Neuronal stem cell (in vitro differentiated cells): ENCODE measurements around the gene ACY1.

Source experiments
- DNase-seq: peaks from one replicate; pipeline ENCODE4 v3.0.0-alpha.2; 2013; ENCODE audit warnings: low spot score
- H2AFZ ChIP-seq: one replicate; pipeline ENCODE4 v1.6.1; 2013; ENCODE audit warnings: mild to moderate bottlenecking, low read length, inconsistent platforms
- H2AK5ac ChIP-seq: 2 replicates; pipeline ENCODE4 v1.6.1; 2013; ENCODE audit warnings: low read depth, mild to moderate bottlenecking, inconsistent platforms, low read length, moderate library complexity, mixed read lengths
- H2BK120ac ChIP-seq: 2 replicates; pipeline ENCODE4 v1.6.1; 2013; ENCODE audit warnings: low read depth, mild to moderate bottlenecking, inconsistent platforms, low read length, moderate library complexity, mixed read lengths
- H2BK12ac ChIP-seq: one replicate; pipeline ENCODE4 v1.6.1; 2013; ENCODE audit warnings: low read length, inconsistent platforms
- H2BK15ac ChIP-seq: 2 replicates; pipeline ENCODE4 v1.6.1; 2013; ENCODE audit warnings: mild to moderate bottlenecking, low read length, inconsistent platforms, mixed read lengths
- H2BK5ac ChIP-seq: one replicate; pipeline ENCODE4 v1.6.1; 2013; ENCODE audit warnings: inconsistent platforms, mild to moderate bottlenecking, low read length, moderate library complexity
- H3K14ac ChIP-seq: one replicate; pipeline ENCODE4 v1.6.1; 2013; ENCODE audit warnings: low read length, inconsistent platforms
- H3K18ac ChIP-seq: 2 replicates; pipeline ENCODE4 v1.6.1; 2013; ENCODE audit warnings: low read length, inconsistent platforms
- H3K23ac ChIP-seq: 2 replicates; pipeline ENCODE4 v1.6.1; 2013; ENCODE audit warnings: low read depth, mild to moderate bottlenecking, mixed read lengths, low read length, inconsistent platforms; ENCODE audit not compliant: poor library complexity
- H3K27ac ChIP-seq: replicated peaks from 3 replicates; pipeline ENCODE4 v1.5.1; 2013; ENCODE audit warnings: low read length, inconsistent platforms
- H3K27me3 ChIP-seq, 3 experiments: 2 replicates each; pipeline ENCODE4 v1.6.1; 2013; ENCODE audit warnings: low read length in 3 of 3, mild to moderate bottlenecking in 2 of 3, inconsistent platforms in 1 of 3, low read depth in 1 of 3, mixed read lengths in 1 of 3, moderate library complexity in 1 of 3; ENCODE audit not compliant: control insufficient read depth in 3 of 3, insufficient read depth in 3 of 3
- H3K36me3 ChIP-seq, 2 donors: replicated peaks in 1 of 2; 2 replicates each; pipeline ENCODE4 v1.6.1; 2013; ENCODE audit warnings: low read length in 2 of 2; ENCODE audit not compliant: control insufficient read depth in 2 of 2, insufficient read depth in 2 of 2
- H3K4ac ChIP-seq: 2 replicates; pipeline ENCODE4 v1.6.1; 2013; ENCODE audit warnings: inconsistent platforms, mild to moderate bottlenecking, low read length, moderate library complexity
- H3K4me1 ChIP-seq, 2 donors: 1 replicate in 1 of 2; 2 replicates in 1 of 2; pipeline ENCODE4 v1.6.1; 2013; ENCODE audit warnings: low read length in 2 of 2, low read depth in 1 of 2; ENCODE audit not compliant: control insufficient read depth in 2 of 2, insufficient read depth in 1 of 2
- H3K4me2 ChIP-seq: one replicate; pipeline ENCODE4 v1.6.1; 2013; ENCODE audit warnings: mild to moderate bottlenecking, low read length, inconsistent platforms; ENCODE audit not compliant: insufficient read depth, poor library complexity, severe bottlenecking
- H3K4me3 ChIP-seq, 2 donors: 2 replicates each; pipeline ENCODE4 v1.5.1; 2013; ENCODE audit warnings: low read length in 2 of 2, mild to moderate bottlenecking in 2 of 2, inconsistent platforms in 1 of 2, moderate library complexity in 1 of 2
- H3K79me1 ChIP-seq: one replicate; pipeline ENCODE4 v1.6.1; 2013; ENCODE audit warnings: low read depth, mild to moderate bottlenecking, inconsistent platforms, low read length, moderate library complexity
- H3K9ac ChIP-seq: one replicate; pipeline ENCODE4 v1.6.1; 2013; ENCODE audit warnings: mild to moderate bottlenecking, low read depth, low read length, inconsistent platforms; ENCODE audit not compliant: poor library complexity
- H3K9me3 ChIP-seq, 2 donors: replicated peaks in 1 of 2; 2 replicates each; pipeline versions ENCODE3 to v1.6.1; 2013; ENCODE audit warnings: low read length in 2 of 2, mild to moderate bottlenecking in 2 of 2, inconsistent platforms in 1 of 2, low read depth in 1 of 2, mixed read lengths in 1 of 2, moderate library complexity in 1 of 2; ENCODE audit not compliant: control insufficient read depth in 2 of 2, insufficient read depth in 1 of 2
- H4K8ac ChIP-seq: one replicate; pipeline ENCODE4 v1.6.1; 2013; ENCODE audit warnings: low read depth, mild to moderate bottlenecking, inconsistent platforms, low read length, moderate library complexity
- H4K91ac ChIP-seq: one replicate; pipeline ENCODE4 v1.6.1; 2013; ENCODE audit warnings: low read length, low read depth, mild to moderate bottlenecking, inconsistent platforms; ENCODE audit not compliant: poor library complexity
- WGBS, 2 donors: extraction: QIAGEN DNeasy Blood & Tissue Kit; methylation state at CpG; one replicate each; pipeline ENCODE4 v1.1.7; 2013; ENCODE audit warnings: missing lambda C conversion rate in 2 of 2, mixed read lengths in 1 of 2; ENCODE audit not compliant: insufficient read length in 2 of 2, insufficient replicate concordance in 1 of 2; ENCODE audit errors: extremely low coverage in 2 of 2; 5-methylcytosine and 5-hydroxymethylcytosine counted together

Gene ACY1

GRCh38 chr3:51935886-51936755 lies 47.2 kb upstream of the ACY1 start:
- H3K79me1 ChIP-seq: peaks cover 4% of the 10 kb centered on the region
- no peak overlapping the region for H2BK15ac ChIP-seq
- no peak for DNase-seq
- H3K18ac ChIP-seq: no peak overlapping the region
- no CpG with 5 or more reads among the region's 25 CpGs for whole genome bisulfite sequencing, 2 donors
- no peak overlapping the region for H2BK12ac ChIP-seq
- no peak overlapping the region for H3K4me3 ChIP-seq
- H2BK5ac ChIP-seq: no peak overlapping the region
- no peak overlapping the region for H3K4ac ChIP-seq
- no peak overlapping the region for H4K91ac ChIP-seq
- H3K36me3 ChIP-seq: peaks cover 45 to 75% of the 10 kb centered on the region in 2 donors
- H2AFZ ChIP-seq: no peak overlapping the region
- no peak overlapping the region for H2AK5ac ChIP-seq
- no peak overlapping the region for H3K4me2 ChIP-seq
- H3K23ac ChIP-seq: no peak overlapping the region
- H3K9ac ChIP-seq: no peak overlapping the region
- no peak overlapping the region for H2BK120ac ChIP-seq
- H3K14ac ChIP-seq: no peak overlapping the region
- H4K8ac ChIP-seq: no peak overlapping the region
- H3K9me3 ChIP-seq: no peaks in the 10 kb centered on the region
- H3K4me1 ChIP-seq: peaks cover 0 to 3% of the 10 kb centered on the region in 2 donors
- no peaks in the 10 kb centered on the region for H3K27me3 ChIP-seq
- no peak overlapping the region for H3K27ac ChIP-seq

DNA sequence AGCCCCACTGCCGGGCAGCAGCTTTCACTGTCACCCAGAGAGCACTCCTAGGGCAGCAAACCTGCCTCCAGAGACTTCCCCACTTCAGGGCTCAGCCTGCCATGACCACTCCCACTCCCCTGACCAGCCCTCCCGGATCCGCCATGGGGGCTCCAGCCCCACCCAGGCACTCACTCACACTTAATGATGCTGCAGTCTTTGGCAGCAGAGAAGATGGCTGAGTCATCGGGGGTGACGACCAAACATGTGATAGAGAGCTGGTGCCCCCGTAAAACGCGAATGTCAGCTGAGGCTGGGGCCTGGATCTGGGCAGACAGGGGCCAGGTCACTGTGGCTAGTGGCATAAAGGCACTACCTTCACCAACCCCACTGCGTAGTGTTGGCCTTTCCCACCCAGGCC lies 46.3 kb upstream of the ACY1 start:
- no peak overlapping the region for H2BK12ac ChIP-seq
- no peak for DNase-seq
- H3K9me3 ChIP-seq: no peaks in the 10 kb centered on the region
- no peak overlapping the region for H3K9ac ChIP-seq
- H2BK120ac ChIP-seq: no peak overlapping the region
- H3K4me1 ChIP-seq: peaks cover 0 to 3% of the 10 kb centered on the region in 2 donors
- H3K79me1 ChIP-seq: peaks cover 5% of the 10 kb centered on the region
- H3K4me3 ChIP-seq: no peak overlapping the region
- no peak overlapping the region for H3K4ac ChIP-seq
- H3K27me3 ChIP-seq: no peaks in the 10 kb centered on the region
- no peak overlapping the region for H2BK5ac ChIP-seq
- H4K8ac ChIP-seq: no peak overlapping the region
- H3K4me2 ChIP-seq: no peak overlapping the region
- no peak overlapping the region for H3K18ac ChIP-seq
- H4K91ac ChIP-seq: no peak overlapping the region
- no CpG with 5 or more reads among the region's 9 CpGs for WGBS, 2 donors
- H3K23ac ChIP-seq: no peak overlapping the region
- no peak overlapping the region for H2AFZ ChIP-seq
- H2BK15ac ChIP-seq: no peak overlapping the region
- H3K14ac ChIP-seq: no peak overlapping the region
- H3K27ac ChIP-seq: no peak overlapping the region
- H2AK5ac ChIP-seq: no peak overlapping the region
- H3K36me3 ChIP-seq: peaks cover 44 to 69% of the 10 kb centered on the region in 2 donors

- DNase-seq: no peak
- Histone ChIP-seq H3K4me2 (no peak overlapping the region), H3K4me3 (no peak overlapping the region), H2BK5ac (peak overlapping the region; percentile 54), H2AFZ (no peak overlapping the region), H4K8ac (no peak overlapping the region), H4K91ac (no peak overlapping the region), H3K27ac (no peak overlapping the region), H3K79me1 (peaks cover 5% of the 10 kb centered on the region), H3K23ac (peak overlapping the region; percentile 37), H3K18ac (no peak overlapping the region), H3K14ac (no peak overlapping the region), H3K9me3 (no peaks in the 10 kb centered on the region), H3K36me3 (peaks cover 40 to 64% of the 10 kb centered on the region in 2 donors), H2AK5ac (no peak overlapping the region), H2BK12ac (no peak overlapping the region), H3K4me1 (peaks cover 5 to 7% of the 10 kb centered on the region in 2 donors), H3K27me3 (no peaks in the 10 kb centered on the region), H3K4ac (no peak overlapping the region), H3K9ac (no peak overlapping the region), H2BK15ac (no peak overlapping the region), H2BK120ac (no peak overlapping the region)
- WGBS, 2 donors: no CpG with 5 or more reads among the region's 13 CpGs
Observed at GRCh38 chr3:51937611-51938450, 45.5 kb upstream of the ACY1 start.
